HL-60 (cell line): Measurements from ENCODE around the gene MASP2.
A peak's percentile ranks its signal among the peaks of the same experiment; 100 is the strongest.

Experiments
- DNase-seq, 2 experiments: peaks; one replicate each; pipeline ENCODE4 v3.0.0-alpha.2; 2010 to 2020; ENCODE audit warnings: low read depth in 1 of 2, low spot score in 1 of 2
- H3K27ac ChIP-seq: fragments of 250-450 bp; sonication (Bioruptor Pico); replicated peaks from 2 replicates; pipeline ENCODE4 v1.5.1; 2020; ENCODE audit warnings: mild to moderate bottlenecking, moderate library complexity
- H3K27me3 ChIP-seq: fragments of 250-450 bp; sonication (Bioruptor Pico); 2 replicates; pipeline ENCODE4 v1.5.1; 2021; ENCODE audit warnings: mild to moderate bottlenecking, moderate library complexity; ENCODE audit not compliant: insufficient read depth, poor library complexity, severe bottlenecking
- H3K4me3 ChIP-seq: replicated peaks from 2 replicates; pipeline ENCODE4 v1.5.1; 2011; ENCODE audit warnings: mild to moderate bottlenecking, control low read depth, low read length; ENCODE audit not compliant: insufficient read depth
- GABPA ChIP-seq: IDR thresholded peaks from 2 replicates; pipeline ENCODE4 v1.6.1; 2012; ENCODE audit warnings: low read depth
- POLR2AphosphoS5 ChIP-seq: IDR thresholded peaks from 2 replicates; pipeline ENCODE4 v1.6.1; 2012; ENCODE audit warnings: low read depth
- SPI1 ChIP-seq: IDR thresholded peaks from 2 replicates; pipeline ENCODE4 v1.6.1; 2012; ENCODE audit warnings: low read depth, mild to moderate bottlenecking, borderline replicate concordance
- TF ChIP-seq, protein P1 (sequence below): IDR thresholded peaks from 2 replicates; pipeline ENCODE4 v1.6.1; 2012; ENCODE audit warnings: low read depth; ENCODE audit not compliant: insufficient replicate concordance
- TF ChIP-seq, protein P2 (sequence below): IDR thresholded peaks from one replicate; pipeline ENCODE4 v1.5.1; 2011; ENCODE audit warnings: low read length, control low read depth, inconsistent platforms; ENCODE audit not compliant: insufficient read depth

The MASP2 gene

DNA sequence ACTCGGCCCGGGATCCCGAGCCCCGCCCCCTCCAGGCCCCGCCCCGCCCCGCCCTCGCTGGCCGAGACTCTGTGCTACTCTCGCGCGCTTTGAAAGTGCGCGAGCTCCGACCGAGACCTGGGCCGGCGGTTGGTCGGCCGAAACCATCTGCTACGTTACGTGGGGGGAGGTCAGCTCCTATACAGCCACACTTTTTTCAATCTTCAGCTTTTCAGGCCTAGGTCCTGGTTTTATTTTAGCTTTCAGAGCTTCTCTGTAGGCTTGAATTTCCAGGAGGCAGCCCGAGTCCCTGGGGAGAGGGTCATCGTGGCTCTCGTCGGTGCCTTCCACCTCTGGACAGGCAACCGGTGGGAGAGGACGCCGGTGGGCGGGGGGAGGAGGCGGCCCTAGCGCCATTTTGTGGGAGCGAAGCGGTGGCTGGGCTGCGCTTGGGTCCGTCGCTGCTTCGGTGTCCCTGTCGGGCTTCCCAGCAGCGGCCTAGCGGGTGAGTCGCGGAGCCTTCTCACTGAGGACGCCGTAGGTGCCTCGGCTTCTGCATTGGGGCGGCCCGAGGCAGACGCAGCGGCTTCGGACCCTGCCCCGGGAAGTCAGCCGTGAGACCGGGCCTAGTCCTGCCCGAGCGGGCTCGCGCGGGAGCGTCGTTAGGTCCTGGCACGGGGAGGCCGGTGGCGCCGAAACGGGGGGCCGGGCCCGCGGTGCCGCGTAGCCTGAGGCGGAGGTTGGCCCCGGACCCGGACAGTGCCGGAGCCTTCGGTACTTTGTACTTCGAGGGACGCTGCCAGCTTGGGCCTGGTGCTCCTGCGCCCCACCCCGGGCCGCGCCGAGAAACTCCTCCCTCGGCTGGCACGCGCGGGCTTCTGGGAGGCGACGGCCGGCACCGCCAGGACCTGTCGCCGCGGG lies 34.5 kb downstream of the MASP2 start, which contains the start of gene TARDBP:
TARDBP (plus strand) TSS at position 395 of the 900 bp plus-strand sequence. CDS start 1,074 bp downstream, outside the sequence.
- Histone ChIP-seq H3K4me3 (peak within 1 kb of the TSS; percentile 87), H3K27ac (peak within 1 kb of the TSS; percentile 100), H3K27me3 (no peaks in the 10 kb centered on the region)
- peak; percentile 84 to 89 for DNase-seq
- TF ChIP-seq SPI1 (no peak), GABPA (no peak), POLR2AphosphoS5 (peak; percentile 93)
- TF ChIP-seq, protein P1, sequence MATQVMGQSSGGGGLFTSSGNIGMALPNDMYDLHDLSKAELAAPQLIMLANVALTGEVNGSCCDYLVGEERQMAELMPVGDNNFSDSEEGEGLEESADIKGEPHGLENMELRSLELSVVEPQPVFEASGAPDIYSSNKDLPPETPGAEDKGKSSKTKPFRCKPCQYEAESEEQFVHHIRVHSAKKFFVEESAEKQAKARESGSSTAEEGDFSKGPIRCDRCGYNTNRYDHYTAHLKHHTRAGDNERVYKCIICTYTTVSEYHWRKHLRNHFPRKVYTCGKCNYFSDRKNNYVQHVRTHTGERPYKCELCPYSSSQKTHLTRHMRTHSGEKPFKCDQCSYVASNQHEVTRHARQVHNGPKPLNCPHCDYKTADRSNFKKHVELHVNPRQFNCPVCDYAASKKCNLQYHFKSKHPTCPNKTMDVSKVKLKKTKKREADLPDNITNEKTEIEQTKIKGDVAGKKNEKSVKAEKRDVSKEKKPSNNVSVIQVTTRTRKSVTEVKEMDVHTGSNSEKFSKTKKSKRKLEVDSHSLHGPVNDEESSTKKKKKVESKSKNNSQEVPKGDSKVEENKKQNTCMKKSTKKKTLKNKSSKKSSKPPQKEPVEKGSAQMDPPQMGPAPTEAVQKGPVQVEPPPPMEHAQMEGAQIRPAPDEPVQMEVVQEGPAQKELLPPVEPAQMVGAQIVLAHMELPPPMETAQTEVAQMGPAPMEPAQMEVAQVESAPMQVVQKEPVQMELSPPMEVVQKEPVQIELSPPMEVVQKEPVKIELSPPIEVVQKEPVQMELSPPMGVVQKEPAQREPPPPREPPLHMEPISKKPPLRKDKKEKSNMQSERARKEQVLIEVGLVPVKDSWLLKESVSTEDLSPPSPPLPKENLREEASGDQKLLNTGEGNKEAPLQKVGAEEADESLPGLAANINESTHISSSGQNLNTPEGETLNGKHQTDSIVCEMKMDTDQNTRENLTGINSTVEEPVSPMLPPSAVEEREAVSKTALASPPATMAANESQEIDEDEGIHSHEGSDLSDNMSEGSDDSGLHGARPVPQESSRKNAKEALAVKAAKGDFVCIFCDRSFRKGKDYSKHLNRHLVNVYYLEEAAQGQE: peak; percentile 58
- TF ChIP-seq, protein P2, sequence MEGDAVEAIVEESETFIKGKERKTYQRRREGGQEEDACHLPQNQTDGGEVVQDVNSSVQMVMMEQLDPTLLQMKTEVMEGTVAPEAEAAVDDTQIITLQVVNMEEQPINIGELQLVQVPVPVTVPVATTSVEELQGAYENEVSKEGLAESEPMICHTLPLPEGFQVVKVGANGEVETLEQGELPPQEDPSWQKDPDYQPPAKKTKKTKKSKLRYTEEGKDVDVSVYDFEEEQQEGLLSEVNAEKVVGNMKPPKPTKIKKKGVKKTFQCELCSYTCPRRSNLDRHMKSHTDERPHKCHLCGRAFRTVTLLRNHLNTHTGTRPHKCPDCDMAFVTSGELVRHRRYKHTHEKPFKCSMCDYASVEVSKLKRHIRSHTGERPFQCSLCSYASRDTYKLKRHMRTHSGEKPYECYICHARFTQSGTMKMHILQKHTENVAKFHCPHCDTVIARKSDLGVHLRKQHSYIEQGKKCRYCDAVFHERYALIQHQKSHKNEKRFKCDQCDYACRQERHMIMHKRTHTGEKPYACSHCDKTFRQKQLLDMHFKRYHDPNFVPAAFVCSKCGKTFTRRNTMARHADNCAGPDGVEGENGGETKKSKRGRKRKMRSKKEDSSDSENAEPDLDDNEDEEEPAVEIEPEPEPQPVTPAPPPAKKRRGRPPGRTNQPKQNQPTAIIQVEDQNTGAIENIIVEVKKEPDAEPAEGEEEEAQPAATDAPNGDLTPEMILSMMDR: no peak

DNA sequence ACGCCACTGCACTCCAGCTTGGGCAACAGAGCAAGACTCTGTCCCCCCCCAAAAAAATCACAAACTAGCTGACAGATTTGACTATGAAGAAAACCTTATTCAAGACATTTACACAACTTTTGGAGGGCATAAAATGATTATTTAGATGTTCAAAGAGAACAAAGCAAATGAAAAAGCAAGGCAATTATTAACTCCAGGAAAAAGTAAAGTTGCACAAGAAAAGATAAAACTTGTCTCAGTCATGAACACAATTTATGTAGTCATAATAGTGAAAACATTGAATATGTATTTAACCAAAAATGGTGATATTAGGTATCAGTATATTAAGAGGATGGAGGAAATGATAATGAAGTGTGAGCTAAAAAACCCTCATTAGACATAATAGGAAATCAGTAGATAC lies 46.5 kb downstream of the MASP2 start:
- TF ChIP-seq, protein P1: no peak
- no peak for TF ChIP-seq POLR2AphosphoS5
- TF ChIP-seq, protein P2: no peak
- no peak for TF ChIP-seq GABPA
- TF ChIP-seq SPI1: no peak
- H3K27ac ChIP-seq: no peak overlapping the region

DNA sequence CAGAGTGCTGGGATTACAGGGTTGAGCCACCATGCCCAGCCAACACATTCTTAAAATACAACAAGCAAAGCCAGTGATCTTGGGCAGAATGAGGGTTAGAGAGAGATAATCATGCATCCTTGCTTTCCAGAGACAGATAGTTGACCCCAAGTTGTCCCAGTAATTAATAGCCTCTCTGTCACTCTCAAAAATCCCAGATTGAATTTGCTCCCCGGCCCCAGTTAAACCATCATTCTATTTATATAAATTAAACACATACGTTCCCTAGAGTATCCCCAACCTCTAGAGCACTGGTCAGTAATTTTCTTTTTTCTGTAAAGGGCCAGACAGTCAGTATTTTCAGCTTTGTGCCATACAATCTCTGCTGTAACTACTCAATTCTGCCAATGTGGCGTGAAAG lies 50.9 kb downstream of the MASP2 start:
- TF ChIP-seq, protein P1: no peak
- TF ChIP-seq GABPA (no peak), POLR2AphosphoS5 (no peak), SPI1 (no peak)
- TF ChIP-seq, protein P2: no peak
- no peak for DNase-seq
- no peak overlapping the region for H3K27ac ChIP-seq
- no peaks in the 10 kb centered on the region for H3K27me3 ChIP-seq
- no peak overlapping the region for H3K4me3 ChIP-seq

More for the DNA sequence above, 46.5 kb downstream of the MASP2 start:
- no peaks in the 10 kb centered on the region for H3K27me3 ChIP-seq
- H3K4me3 ChIP-seq: no peak overlapping the region
- DNase-seq: no peak
